Brain microvascular endothelial cell (primary cell): ENCODE measurements around the gene SEMA3F.

Experiments
- DNase-seq: peaks from one replicate; pipeline ENCODE4 v3.0.0-alpha.2; 2020
- H3K27ac ChIP-seq: fragments of 250-450 bp; sonication (Bioruptor Pico); 2 replicates; pipeline ENCODE4 v1.5.1; 2020; ENCODE audit warnings: mild to moderate bottlenecking, moderate library complexity
- H3K27me3 ChIP-seq: fragments of 250-450 bp; sonication (Bioruptor Pico); replicated peaks from 2 replicates; pipeline ENCODE4 v1.5.1; 2020; ENCODE audit warnings: mild to moderate bottlenecking
- H3K36me3 ChIP-seq: fragments of 250-450 bp; sonication (Bioruptor Pico); replicated peaks from 2 replicates; pipeline ENCODE4 v1.5.1; 2020; ENCODE audit warnings: mild to moderate bottlenecking
- H3K4me3 ChIP-seq: 2 replicates; pipeline ENCODE4 v1.5.1; 2011; ENCODE audit warnings: low read depth, mild to moderate bottlenecking, control low read depth, low read length, moderate library complexity
- CTCF ChIP-seq: IDR thresholded peaks from 2 replicates; pipeline ENCODE4 v1.5.1; 2011; ENCODE audit warnings: low read depth, mild to moderate bottlenecking, moderate library complexity, low read length, control low read depth, inconsistent platforms; ENCODE audit errors: missing control alignments
- in situ Hi-C: cut with HindIII; loops from 2 replicates; pipeline ENCODE4 v1.10.0; 2017; ENCODE audit warnings: low sequenced_read_pairs, low pct_ligation_motif_present

SEMA3F gene

GRCh38 chr3:50220109-50220508 lies 65.0 kb downstream of the SEMA3F start:
- in situ Hi-C loops = no loop called here
- H3K27ac ChIP-seq = no peak overlapping the region
- no peak for TF ChIP-seq CTCF
- H3K4me3 ChIP-seq = no peak overlapping the region
- no peaks in the 10 kb centered on the region for H3K27me3 ChIP-seq
- no peaks in the 10 kb centered on the region for H3K36me3 ChIP-seq
- no peak for DNase-seq

GRCh38 chr3:50221051-50221410 lies 65.9 kb downstream of the SEMA3F start:
- Histone ChIP-seq H3K4me3 (no peak overlapping the region), H3K36me3 (no peaks in the 10 kb centered on the region), H3K27ac (no peak overlapping the region), H3K27me3 (no peaks in the 10 kb centered on the region)
- in situ Hi-C loops = no loop called here
- no peak for DNase-seq
- no peak for TF ChIP-seq CTCF

- TF ChIP-seq CTCF = no peak
- Histone ChIP-seq H3K36me3 (no peaks in the 10 kb centered on the region), H3K4me3 (no peak overlapping the region), H3K27ac (no peak overlapping the region), H3K27me3 (no peaks in the 10 kb centered on the region)
- no peak for DNase-seq
- in situ Hi-C loops = no loop called here
Observed at GRCh38 chr3:50221411-50222168, 66.5 kb downstream of the SEMA3F start.

- Histone ChIP-seq H3K36me3 (no peaks in the 10 kb centered on the region), H3K27me3 (no peaks in the 10 kb centered on the region), H3K27ac (no peak overlapping the region), H3K4me3 (no peak overlapping the region)
- no peak for DNase-seq
- in situ Hi-C loops = no loop called here
- no peak for TF ChIP-seq CTCF
Observed at GRCh38 chr3:50222169-50222528, 67.0 kb downstream of the SEMA3F start.

GRCh38 chr3:50224639-50225038 lies 69.5 kb downstream of the SEMA3F start:
- TF ChIP-seq CTCF = no peak
- Histone ChIP-seq H3K4me3 (no peak overlapping the region), H3K27ac (no peak overlapping the region), H3K27me3 (no peaks in the 10 kb centered on the region), H3K36me3 (no peaks in the 10 kb centered on the region)
- DNase-seq = no peak
- in situ Hi-C loops = no loop called here

- no peak for DNase-seq
- in situ Hi-C loops = no loop called here
- no peak for TF ChIP-seq CTCF
- Histone ChIP-seq H3K4me3 (peak overlapping the region; percentile 60), H3K36me3 (no peaks in the 10 kb centered on the region), H3K27me3 (no peaks in the 10 kb centered on the region), H3K27ac (no peak overlapping the region)
Observed at GRCh38 chr3:50226888-50227389, 71.8 kb downstream of the SEMA3F start.
